ENCODE measurements around the gene REV3L. TPM values are rescaled to one million over a fixed set of nuclear protein-coding genes. Genes with fewer than 3 reads are reported as not detected.
A peak's percentile ranks its signal among the peaks of the same experiment; 100 is the strongest.

REV3L gene
- total RNA-seq, 4 donors from 2014 or later: 38.9 to 50.4 (median 45.3) TPM

DNA sequence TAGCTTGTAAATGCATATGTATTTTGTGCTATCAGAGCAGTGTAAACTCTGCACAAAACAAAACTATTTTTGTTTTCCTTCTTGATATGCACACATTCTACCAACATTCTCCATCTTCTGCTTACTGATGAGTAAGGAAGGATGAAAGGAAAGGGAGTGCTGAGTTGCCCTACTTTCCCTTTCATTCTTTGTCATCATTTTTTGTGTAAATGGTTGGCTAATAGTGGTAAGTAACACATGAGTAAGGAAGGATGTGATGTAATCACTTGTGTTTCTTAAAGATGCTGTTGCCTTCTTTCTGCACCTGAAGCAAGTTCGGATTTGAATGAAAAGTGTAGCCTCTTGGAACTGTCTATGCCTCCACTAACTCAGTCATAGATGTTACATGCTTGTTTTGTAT is 4.6 kb upstream of the REV3L start:
- no peak for DNase-seq (ENCODE audit: extremely low spot score)
- peaks cover 8 to 38% (median 26%) of the 10 kb centered on the region in 4 donors for H3K4me1 ChIP-seq
- H3K9me3 ChIP-seq: no peaks in the 10 kb centered on the region
- intact Hi-C loops (cut with DNase I): no loop called here
- no peak overlapping the region for H3K27ac ChIP-seq (replicated peaks in 1 of 4)
- TF ChIP-seq POLR2AphosphoS5 (IDR thresholded peaks at IDR 0.05): peak in 1 of 2 donors; percentile 30
- TF ChIP-seq, protein P1, sequence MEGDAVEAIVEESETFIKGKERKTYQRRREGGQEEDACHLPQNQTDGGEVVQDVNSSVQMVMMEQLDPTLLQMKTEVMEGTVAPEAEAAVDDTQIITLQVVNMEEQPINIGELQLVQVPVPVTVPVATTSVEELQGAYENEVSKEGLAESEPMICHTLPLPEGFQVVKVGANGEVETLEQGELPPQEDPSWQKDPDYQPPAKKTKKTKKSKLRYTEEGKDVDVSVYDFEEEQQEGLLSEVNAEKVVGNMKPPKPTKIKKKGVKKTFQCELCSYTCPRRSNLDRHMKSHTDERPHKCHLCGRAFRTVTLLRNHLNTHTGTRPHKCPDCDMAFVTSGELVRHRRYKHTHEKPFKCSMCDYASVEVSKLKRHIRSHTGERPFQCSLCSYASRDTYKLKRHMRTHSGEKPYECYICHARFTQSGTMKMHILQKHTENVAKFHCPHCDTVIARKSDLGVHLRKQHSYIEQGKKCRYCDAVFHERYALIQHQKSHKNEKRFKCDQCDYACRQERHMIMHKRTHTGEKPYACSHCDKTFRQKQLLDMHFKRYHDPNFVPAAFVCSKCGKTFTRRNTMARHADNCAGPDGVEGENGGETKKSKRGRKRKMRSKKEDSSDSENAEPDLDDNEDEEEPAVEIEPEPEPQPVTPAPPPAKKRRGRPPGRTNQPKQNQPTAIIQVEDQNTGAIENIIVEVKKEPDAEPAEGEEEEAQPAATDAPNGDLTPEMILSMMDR (IDR thresholded peaks at IDR 0.05): no peak
- peaks cover 0 to 4% (median 0%) of the 10 kb centered on the region in 4 donors for H3K36me3 ChIP-seq
- no peaks in the 10 kb centered on the region for H3K27me3 ChIP-seq
- no peak overlapping the region for H3K4me3 ChIP-seq
- 72% methylated on average over 1 of the region's 1 CpG for WGBS

DNA sequence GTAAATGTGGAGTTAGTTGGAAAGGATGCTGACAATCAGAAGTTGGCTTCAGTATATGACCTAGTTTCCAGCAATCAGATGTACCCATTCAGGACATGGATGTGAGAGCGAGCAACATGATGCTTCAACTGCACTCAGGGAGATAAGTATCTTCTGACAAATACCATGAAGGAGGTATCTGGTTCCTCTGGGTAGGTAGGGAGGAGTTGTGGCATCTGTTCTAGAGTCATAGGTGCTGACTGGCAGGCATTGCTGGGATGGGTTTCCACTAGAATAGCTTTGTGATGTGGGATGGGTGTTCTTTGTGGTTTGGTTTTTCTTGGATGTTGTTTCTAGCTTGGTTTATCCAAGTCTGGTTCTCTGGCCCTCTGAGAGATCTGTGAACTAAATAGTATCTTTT is 3.9 kb upstream of the REV3L start:
- no peak overlapping the region for H3K4me3 ChIP-seq
- H3K27me3 ChIP-seq: no peaks in the 10 kb centered on the region
- H3K36me3 ChIP-seq: peaks cover 0 to 4% (median 0%) of the 10 kb centered on the region in 4 donors
- peaks cover 8 to 39% (median 26%) of the 10 kb centered on the region in 4 donors for H3K4me1 ChIP-seq
- no peaks in the 10 kb centered on the region for H3K9me3 ChIP-seq
- H3K27ac ChIP-seq (replicated peaks in 1 of 4): peak overlapping the region in 2 of 4 donors; percentile 22 to 100
- DNase-seq (ENCODE audit: extremely low spot score): no peak
- intact Hi-C loops (cut with DNase I): no loop called here
- TF ChIP-seq POLR2A (IDR thresholded peaks at IDR 0.05; ENCODE audit: low read depth): no peak
- TF ChIP-seq EP300 (IDR thresholded peaks at IDR 0.05): no peak
- TF ChIP-seq, protein P1 (IDR thresholded peaks at IDR 0.05): no peak
- no peak for TF ChIP-seq POLR2AphosphoS5 (IDR thresholded peaks at IDR 0.05)
- WGBS: no CpG with 5 or more reads among the region's 1 CpG

DNA sequence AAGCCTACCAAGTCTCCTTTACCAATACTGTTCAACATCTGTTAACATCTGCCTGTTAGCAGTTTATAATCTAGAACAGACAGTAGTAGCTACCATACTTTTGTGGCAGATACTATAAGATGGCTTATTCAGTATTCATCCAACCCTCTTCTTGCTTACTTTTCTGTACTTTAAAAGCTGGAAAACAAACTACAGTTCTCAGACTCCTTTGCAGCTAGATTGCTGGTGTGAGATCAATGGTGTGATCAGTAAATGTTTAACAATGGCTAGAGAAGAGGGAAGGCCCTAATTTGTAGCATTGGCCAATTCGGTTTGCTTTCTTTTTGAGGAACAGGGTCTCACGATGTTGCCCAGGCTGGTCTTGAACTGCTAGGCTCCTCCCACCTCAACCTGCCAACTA is 3.5 kb upstream of the REV3L start:
- DNase-seq (ENCODE audit: extremely low spot score): no peak
- peak overlapping the region in 3 of 4 donors; percentile 1 to 100 (median 100) for H3K27ac ChIP-seq (replicated peaks in 1 of 4)
- no peak for TF ChIP-seq POLR2AphosphoS5 (IDR thresholded peaks at IDR 0.05)
- TF ChIP-seq POLR2A (IDR thresholded peaks at IDR 0.05; ENCODE audit: low read depth): no peak
- TF ChIP-seq, protein P1 (IDR thresholded peaks at IDR 0.05): no peak
- TF ChIP-seq EP300 (IDR thresholded peaks at IDR 0.05): no peak
- H3K9me3 ChIP-seq: no peaks in the 10 kb centered on the region
- no peak overlapping the region for H3K4me3 ChIP-seq
- intact Hi-C loops (cut with DNase I): no loop called here
- 96% methylated on average over 2 of the region's 2 CpGs for WGBS
- peaks cover 0 to 4% (median 0%) of the 10 kb centered on the region in 4 donors for H3K36me3 ChIP-seq
- H3K4me1 ChIP-seq: peaks cover 9 to 43% (median 29%) of the 10 kb centered on the region in 4 donors
- H3K27me3 ChIP-seq: no peaks in the 10 kb centered on the region

DNA sequence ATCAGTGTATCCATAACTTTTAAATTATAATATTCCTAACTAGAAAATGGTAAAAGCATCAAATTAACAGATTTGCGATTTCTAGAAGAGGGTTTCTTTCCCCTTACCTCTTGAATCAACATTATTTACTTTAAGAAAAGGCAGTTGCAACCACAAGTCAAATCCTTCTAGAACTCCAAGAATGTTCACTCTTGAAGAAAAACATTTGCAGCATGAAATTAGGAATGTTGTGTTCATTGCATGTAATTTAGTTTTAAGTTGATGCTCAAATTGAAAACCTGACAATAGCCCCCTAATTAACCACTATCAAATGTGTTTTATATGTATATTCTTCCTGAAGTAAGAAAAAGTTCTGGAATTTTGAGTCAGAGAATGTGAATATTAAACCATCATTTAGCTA is 2.3 kb upstream of the REV3L start:
- WGBS: 60% methylated on average over 1 of the region's 1 CpG
- H3K4me1 ChIP-seq: peaks cover 16 to 52% (median 40%) of the 10 kb centered on the region in 4 donors
- no peak for DNase-seq (ENCODE audit: extremely low spot score)
- H3K4me3 ChIP-seq: no peak overlapping the region
- peaks cover 0 to 4% (median 0%) of the 10 kb centered on the region in 4 donors for H3K36me3 ChIP-seq
- no peaks in the 10 kb centered on the region for H3K9me3 ChIP-seq
- no peaks in the 10 kb centered on the region for H3K27me3 ChIP-seq
- intact Hi-C loops (cut with DNase I): no loop called here
- no peak for TF ChIP-seq POLR2A (IDR thresholded peaks at IDR 0.05; ENCODE audit: low read depth)
- TF ChIP-seq, protein P1 (IDR thresholded peaks at IDR 0.05): no peak
- H3K27ac ChIP-seq (replicated peaks in 1 of 4): peak overlapping the region; percentile 98 to 100 (median 100)

DNA sequence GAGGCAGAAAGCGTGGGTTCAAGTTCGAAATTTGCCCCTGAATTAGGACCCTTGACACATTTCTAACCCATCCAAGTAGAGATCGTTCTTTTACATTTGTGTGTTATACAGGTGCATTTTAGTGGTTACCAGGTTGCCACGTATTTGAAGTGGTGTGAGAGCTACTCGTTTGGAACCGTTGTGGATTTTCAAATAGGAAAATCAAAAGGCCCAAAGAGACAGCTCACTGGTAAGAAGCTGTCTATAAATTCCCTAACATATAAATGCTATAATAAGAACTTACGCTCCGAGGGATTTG is 1.6 kb upstream of the REV3L start:
- DNase-seq (ENCODE audit: extremely low spot score): no peak
- intact Hi-C loops (cut with DNase I): loop anchor here (5.0 kb wide), 1 partner anchor 68 kb away; no protein-coding TSS in a partner anchor
- Histone ChIP-seq H3K9me3 (no peaks in the 10 kb centered on the region), H3K4me3 (peak overlapping the region; percentile 81 to 100 (median 94)), H3K27ac (replicated peaks in 1 of 4) (peak overlapping the region; percentile 98 to 100 (median 100)), H3K27me3 (no peaks in the 10 kb centered on the region), H3K36me3 (peaks cover 0 to 4% (median 0%) of the 10 kb centered on the region in 4 donors), H3K4me1 (peaks cover 17 to 60% (median 48%) of the 10 kb centered on the region in 4 donors)
- no peak for TF ChIP-seq POLR2A (IDR thresholded peaks at IDR 0.05; ENCODE audit: low read depth)
- WGBS: 22% methylated on average over 8 of the region's 8 CpGs

All from esophagus muscularis mucosa (tissue), 4 donors.